ENCODE data around the gene DLG1. TPM values are rescaled to one million over a fixed set of nuclear protein-coding genes. Genes with fewer than 3 reads are reported as not detected.

DLG1 gene
- total RNA-seq, 1 donor from 2014 or later: 77.5 TPM

- Histone ChIP-seq H3K9me3 (no peaks in the 10 kb centered on the region), H3K4me1 (peaks cover 8% of the 10 kb centered on the region), H3K27me3 (no peaks in the 10 kb centered on the region), H3K36me3 (no peaks in the 10 kb centered on the region), H3K27ac (no peak overlapping the region), H3K4me3 (no peak overlapping the region)
- TF ChIP-seq CTCF (IDR thresholded peaks at IDR 0.05): no peak
- intact Hi-C loops (cut with DNase I): no loop called here
- DNase-seq (no peak), ATAC-seq (no peak)
These were observed 277.2 kb downstream of the DLG1 start for GRCh38 chr3:197021231-197021630.

DNA sequence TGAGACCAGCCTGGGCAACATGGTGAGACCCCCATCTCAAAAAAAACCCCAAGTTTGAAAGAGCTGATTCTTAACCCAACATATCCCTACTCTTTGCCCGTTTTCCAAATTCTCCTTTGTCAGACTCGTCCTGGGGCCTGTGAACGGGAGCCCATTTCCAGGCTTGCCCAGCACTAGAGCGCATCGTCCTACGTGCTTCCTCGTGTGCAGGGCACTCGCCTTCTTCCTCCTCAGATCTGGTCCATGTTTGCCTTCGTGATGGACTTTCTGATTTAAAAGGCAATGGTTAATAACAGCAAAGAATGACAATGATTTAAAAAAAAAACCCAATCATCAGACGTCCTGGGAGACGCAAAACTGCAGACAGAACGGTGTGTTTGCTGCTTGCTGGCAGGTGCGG is 278.9 kb downstream of the DLG1 start:
- no peak overlapping the region for H3K27ac ChIP-seq
- H3K36me3 ChIP-seq: no peaks in the 10 kb centered on the region
- intact Hi-C loops (cut with DNase I): no loop called here
- no peak for TF ChIP-seq CTCF (IDR thresholded peaks at IDR 0.05)
- DNase-seq (no peak), ATAC-seq (no peak)
- no peaks in the 10 kb centered on the region for H3K9me3 ChIP-seq
- H3K4me1 ChIP-seq: peaks cover 8% of the 10 kb centered on the region
- no peak overlapping the region for H3K4me3 ChIP-seq
- no peaks in the 10 kb centered on the region for H3K27me3 ChIP-seq

DNA sequence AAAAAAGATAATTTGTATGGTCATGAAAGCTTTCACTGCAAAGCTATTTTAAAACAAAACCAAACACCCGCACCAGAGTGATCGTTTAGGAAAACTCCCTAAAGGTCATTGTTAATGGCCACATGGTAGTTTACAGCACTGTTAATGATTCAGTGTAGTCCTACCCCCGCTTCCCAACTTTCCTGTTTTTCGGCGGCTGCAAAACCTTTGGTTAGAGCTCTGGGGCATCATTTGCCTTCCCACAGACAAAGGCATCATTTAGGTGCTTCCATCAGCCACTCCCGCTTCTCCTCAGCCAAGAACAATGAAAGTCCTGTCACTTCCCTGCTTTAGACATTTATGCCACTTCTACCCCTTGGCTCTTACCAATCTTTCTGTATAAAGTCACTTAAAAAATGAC is 279.4 kb downstream of the DLG1 start:
- intact Hi-C loops (cut with DNase I): no loop called here
- no peak for DNase-seq
- no peak for ATAC-seq
- Histone ChIP-seq H3K4me3 (no peak overlapping the region), H3K27me3 (no peaks in the 10 kb centered on the region), H3K27ac (no peak overlapping the region), H3K4me1 (peaks cover 8% of the 10 kb centered on the region), H3K9me3 (no peaks in the 10 kb centered on the region), H3K36me3 (no peaks in the 10 kb centered on the region)
- no peak for TF ChIP-seq CTCF (IDR thresholded peaks at IDR 0.05)

GRCh38 chr3:197017003-197017402 is 281.4 kb downstream of the DLG1 start:
- intact Hi-C loops (cut with DNase I): no loop called here
- no peaks in the 10 kb centered on the region for H3K36me3 ChIP-seq
- H3K27me3 ChIP-seq: no peaks in the 10 kb centered on the region
- ATAC-seq (no peak), DNase-seq (peak; percentile 57)
- no peak overlapping the region for H3K4me3 ChIP-seq
- H3K9me3 ChIP-seq: no peaks in the 10 kb centered on the region
- H3K27ac ChIP-seq: no peak overlapping the region
- no peak for TF ChIP-seq CTCF (IDR thresholded peaks at IDR 0.05)
- H3K4me1 ChIP-seq: no peaks in the 10 kb centered on the region

DNA sequence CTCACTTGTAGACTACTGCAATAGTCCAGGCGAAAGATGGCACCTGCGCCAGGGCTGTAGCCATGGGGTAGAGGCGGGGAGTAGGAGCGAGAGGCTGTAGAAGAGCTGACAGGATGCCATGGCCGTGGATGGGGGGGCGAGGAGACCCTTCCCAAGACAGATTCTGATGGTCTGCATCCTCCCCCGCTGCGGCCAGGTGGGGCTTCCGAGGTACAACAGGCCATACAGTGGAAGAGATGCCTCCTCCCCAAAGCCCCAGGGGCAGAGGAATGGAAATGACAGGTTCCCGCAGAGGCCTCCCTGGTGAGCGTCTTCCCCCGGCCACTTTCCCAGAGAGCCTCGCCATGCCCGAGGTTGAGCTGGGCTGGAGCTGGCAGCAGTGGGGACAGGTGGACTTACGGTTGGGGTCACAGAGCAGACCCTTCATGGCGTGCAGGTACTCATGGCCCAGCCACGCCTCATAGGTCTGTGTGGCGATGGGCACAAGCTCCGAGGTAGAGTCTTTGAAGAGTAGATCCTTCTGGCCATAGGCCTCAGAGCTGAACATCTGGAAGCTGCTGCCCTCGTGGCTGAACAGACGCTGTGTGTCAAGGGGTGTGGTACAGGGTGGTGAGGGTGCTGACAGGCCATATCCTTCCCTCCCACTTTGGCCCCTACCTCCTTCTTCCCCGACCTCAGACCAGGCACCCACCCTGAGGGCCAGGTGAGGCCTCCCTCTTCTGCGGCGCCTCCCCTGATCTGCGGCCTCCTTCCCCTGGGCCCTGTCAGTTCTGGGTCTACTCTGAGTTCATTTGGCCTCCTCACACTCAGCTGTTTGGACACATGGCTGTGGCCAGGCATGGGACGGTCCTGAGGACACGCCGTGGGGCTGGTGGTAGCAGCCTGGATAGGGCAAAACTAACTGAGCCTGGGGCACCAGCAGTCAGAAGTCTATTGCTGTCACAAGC is 282.3 kb downstream of the DLG1 start:
- no peak for TF ChIP-seq CTCF (IDR thresholded peaks at IDR 0.05)
- H3K27me3 ChIP-seq: no peaks in the 10 kb centered on the region
- H3K4me1 ChIP-seq: no peaks in the 10 kb centered on the region
- ATAC-seq (no peak), DNase-seq (peak; percentile 53)
- H3K36me3 ChIP-seq: no peaks in the 10 kb centered on the region
- H3K27ac ChIP-seq: no peak overlapping the region
- no peak overlapping the region for H3K4me3 ChIP-seq
- intact Hi-C loops (cut with DNase I): no loop called here
- H3K9me3 ChIP-seq: no peaks in the 10 kb centered on the region
